Lower lobe of right lung (tissue), 2 donors: ENCODE results near the gene TSPAN12. TPM values are rescaled to one million over a fixed set of nuclear protein-coding genes. Genes with fewer than 3 reads are reported as not detected.

Source experiments
- ATAC-seq, 2 donors: fragments of 200-7000 bp; cut with Tn5 transposase; one replicate each; pipeline ENCODE4 v1.9.1; 2020 to 2022; ENCODE audit warnings: mild to moderate bottlenecking in 2 of 2, moderate library complexity in 2 of 2
- DNase-seq: peaks from one replicate; pipeline ENCODE4 v3.0.0-alpha.2; 2020
- H3K27ac ChIP-seq: fragments of 200-600 bp; one replicate; pipeline ENCODE4 v1.8.0; 2022
- H3K27me3 ChIP-seq: fragments of 200-600 bp; one replicate; pipeline ENCODE4 v1.8.0; 2022; ENCODE audit warnings: low read depth
- H3K36me3 ChIP-seq: fragments of 200-600 bp; one replicate; pipeline ENCODE4 v1.8.0; 2022; ENCODE audit warnings: mild to moderate bottlenecking
- H3K4me1 ChIP-seq: fragments of 200-600 bp; one replicate; pipeline ENCODE4 v1.8.0; 2022
- H3K4me3 ChIP-seq: fragments of 200-600 bp; one replicate; pipeline ENCODE4 v1.8.0; 2022; ENCODE audit warnings: mild to moderate bottlenecking
- H3K9me3 ChIP-seq: fragments of 200-600 bp; one replicate; pipeline ENCODE4 v1.8.0; 2022
- CTCF ChIP-seq: fragments of 200-600 bp; IDR thresholded peaks from one replicate; pipeline ENCODE4 v1.8.0; 2022; ENCODE audit warnings: antibody characterized with exemption, mild to moderate bottlenecking
- intact Hi-C: fragments of 100-400 bp; cut with DNase I; formaldehyde crosslinking; loops from one replicate; pipeline ENCODE4 v1.11.0; 2022
- total RNA-seq: library from RNA; stranded (reverse); fragmentation: NEBNext Ultra II Directional; extraction: Animal tissue kit (Norgen Biotek cat#: 25700); gene quantifications from one replicate; pipeline ENCODE4 v1.2.1, GENCODE V29; 2021
- donor health status: DM: no; HTN: yes; CAD: no; lungs with severe emphysema.

Gene TSPAN12
- total RNA-seq, 1 donor from 2014 or later = 43.6 TPM

GRCh38 chr7:120805636-120806388 lies 52.1 kb downstream of the TSPAN12 start:
- H3K27ac ChIP-seq = no peak overlapping the region
- no peaks in the 10 kb centered on the region for H3K4me1 ChIP-seq
- no peaks in the 10 kb centered on the region for H3K27me3 ChIP-seq
- intact Hi-C loops = loop anchor here (10.0 kb wide), 1 partner anchor 139 kb away; no protein-coding TSS in a partner anchor
- ATAC-seq (peak; percentile 64 to 74), DNase-seq (no peak)
- H3K4me3 ChIP-seq = no peak overlapping the region
- TF ChIP-seq CTCF = peak; percentile 80
- H3K9me3 ChIP-seq = no peaks in the 10 kb centered on the region
- no peaks in the 10 kb centered on the region for H3K36me3 ChIP-seq

GRCh38 chr7:120802751-120803150 lies 55.2 kb downstream of the TSPAN12 start:
- Histone ChIP-seq H3K36me3 (no peaks in the 10 kb centered on the region), H3K4me3 (no peak overlapping the region), H3K27me3 (no peaks in the 10 kb centered on the region), H3K9me3 (no peaks in the 10 kb centered on the region), H3K4me1 (no peaks in the 10 kb centered on the region), H3K27ac (no peak overlapping the region)
- DNase-seq = no peak
- intact Hi-C loops = loop anchor here (10.0 kb wide), 1 partner anchor 142 kb away; no protein-coding TSS in a partner anchor
- no peak for ATAC-seq
- no peak for TF ChIP-seq CTCF

GRCh38 chr7:120799813-120800475 lies 58.0 kb downstream of the TSPAN12 start:
- H3K27ac ChIP-seq = no peak overlapping the region
- ATAC-seq = no peak
- H3K4me3 ChIP-seq = no peak overlapping the region
- H3K36me3 ChIP-seq = no peaks in the 10 kb centered on the region
- intact Hi-C loops = loop anchor here (10.0 kb wide), 1 partner anchor 145 kb away; no protein-coding TSS in a partner anchor
- DNase-seq = no peak
- no peak for TF ChIP-seq CTCF
- no peaks in the 10 kb centered on the region for H3K27me3 ChIP-seq
- no peaks in the 10 kb centered on the region for H3K9me3 ChIP-seq
- no peaks in the 10 kb centered on the region for H3K4me1 ChIP-seq

GRCh38 chr7:120799147-120799546 lies 58.8 kb downstream of the TSPAN12 start:
- H3K27me3 ChIP-seq = no peaks in the 10 kb centered on the region
- no peak for DNase-seq
- no peaks in the 10 kb centered on the region for H3K9me3 ChIP-seq
- intact Hi-C loops = no loop called here
- H3K36me3 ChIP-seq = no peaks in the 10 kb centered on the region
- H3K4me3 ChIP-seq = no peak overlapping the region
- H3K4me1 ChIP-seq = no peaks in the 10 kb centered on the region
- no peak for ATAC-seq
- no peak overlapping the region for H3K27ac ChIP-seq
- TF ChIP-seq CTCF = no peak

- intact Hi-C loops = no loop called here
- no peak for TF ChIP-seq CTCF
- DNase-seq (no peak), ATAC-seq (no peak)
- H3K36me3 ChIP-seq = no peaks in the 10 kb centered on the region
- no peaks in the 10 kb centered on the region for H3K27me3 ChIP-seq
- no peaks in the 10 kb centered on the region for H3K9me3 ChIP-seq
- H3K4me3 ChIP-seq = no peak overlapping the region
- no peaks in the 10 kb centered on the region for H3K4me1 ChIP-seq
- no peak overlapping the region for H3K27ac ChIP-seq
These were observed 60.8 kb downstream of the TSPAN12 start for GRCh38 chr7:120797026-120797645.
